ENCODE measurements around the gene MEGF11.

MEGF11 gene

GRCh38 chr15:66239514-66239913 is 14.0 kb downstream of the MEGF11 start:
- no peak for DNase-seq (ENCODE audit: low spot score)

- no peak for DNase-seq (ENCODE audit: low spot score)
Measured at GRCh38 chr15:66238318-66238717, 15.2 kb downstream of the MEGF11 start.

GRCh38 chr15:66237513-66238235 is 15.9 kb downstream of the MEGF11 start:
- DNase-seq (ENCODE audit: low spot score): no peak

GRCh38 chr15:66236806-66237375 is 16.7 kb downstream of the MEGF11 start:
- no peak for DNase-seq (ENCODE audit: low spot score)

GRCh38 chr15:66235866-66236265 is 17.7 kb downstream of the MEGF11 start:
- no peak for DNase-seq (ENCODE audit: low spot score)

- no peak for DNase-seq (ENCODE audit: low spot score)
Measured at GRCh38 chr15:66234798-66235197, 18.8 kb downstream of the MEGF11 start.

GRCh38 chr15:66233487-66234415 is 19.8 kb downstream of the MEGF11 start:
- no peak for DNase-seq (ENCODE audit: low spot score)

- DNase-seq (ENCODE audit: low spot score): no peak
Measured at GRCh38 chr15:66232267-66232625, 21.3 kb downstream of the MEGF11 start.

- DNase-seq (ENCODE audit: low spot score): no peak
Measured at GRCh38 chr15:66231394-66232266, 21.9 kb downstream of the MEGF11 start.

GRCh38 chr15:66229790-66230465 is 23.6 kb downstream of the MEGF11 start:
- DNase-seq (ENCODE audit: low spot score): no peak

GRCh38 chr15:66228807-66229735 is 24.5 kb downstream of the MEGF11 start:
- DNase-seq (ENCODE audit: low spot score): no peak

GRCh38 chr15:66226736-66227135 is 26.8 kb downstream of the MEGF11 start:
- no peak for DNase-seq (ENCODE audit: low spot score)

- no peak for DNase-seq (ENCODE audit: low spot score)
Measured at GRCh38 chr15:66225656-66226274, 27.8 kb downstream of the MEGF11 start.

GRCh38 chr15:66224946-66225345 is 28.6 kb downstream of the MEGF11 start:
- no peak for DNase-seq (ENCODE audit: low spot score)

- DNase-seq (ENCODE audit: low spot score): no peak
Measured at GRCh38 chr15:66222273-66223198, 31.0 kb downstream of the MEGF11 start.

GRCh38 chr15:66221126-66221525 is 32.4 kb downstream of the MEGF11 start:
- no peak for DNase-seq (ENCODE audit: low spot score)

GRCh38 chr15:66220601-66221000 is 32.9 kb downstream of the MEGF11 start:
- DNase-seq (ENCODE audit: low spot score): no peak

- DNase-seq (ENCODE audit: low spot score): no peak
Measured at GRCh38 chr15:66219339-66219738, 34.2 kb downstream of the MEGF11 start.

GRCh38 chr15:66216806-66217205 is 36.7 kb downstream of the MEGF11 start:
- no peak for DNase-seq (ENCODE audit: low spot score)
